Ovary (tissue), 3 donors: ENCODE measurements around the gene LRFN2.

Experiments
- EP300 ChIP-seq: sonication (generic); formaldehyde crosslinking; IDR thresholded peaks from one replicate; pipeline ENCODE4 v1.6.1; 2017; ENCODE audit warnings: antibody characterized with exemption
- POLR2A ChIP-seq: fragments of 450-650 bp; IDR thresholded peaks from one replicate; pipeline ENCODE4 v1.6.1; 2017; ENCODE audit warnings: antibody characterized with exemption, mild to moderate bottlenecking, moderate library complexity
- TF ChIP-seq, protein P1 (sequence below), 3 donors: fragments of 450-650 bp in 2 of 3; fragments of 200-600 bp in 1 of 3; IDR thresholded peaks; one replicate each; pipeline versions ENCODE4 v1.5.1 to v1.8.0; 2016 to 2022; ENCODE audit warnings: antibody characterized with exemption in 3 of 3, mild to moderate bottlenecking in 1 of 3
- donor health status: DM: no; HTN: no; CAD: no.

DNA sequence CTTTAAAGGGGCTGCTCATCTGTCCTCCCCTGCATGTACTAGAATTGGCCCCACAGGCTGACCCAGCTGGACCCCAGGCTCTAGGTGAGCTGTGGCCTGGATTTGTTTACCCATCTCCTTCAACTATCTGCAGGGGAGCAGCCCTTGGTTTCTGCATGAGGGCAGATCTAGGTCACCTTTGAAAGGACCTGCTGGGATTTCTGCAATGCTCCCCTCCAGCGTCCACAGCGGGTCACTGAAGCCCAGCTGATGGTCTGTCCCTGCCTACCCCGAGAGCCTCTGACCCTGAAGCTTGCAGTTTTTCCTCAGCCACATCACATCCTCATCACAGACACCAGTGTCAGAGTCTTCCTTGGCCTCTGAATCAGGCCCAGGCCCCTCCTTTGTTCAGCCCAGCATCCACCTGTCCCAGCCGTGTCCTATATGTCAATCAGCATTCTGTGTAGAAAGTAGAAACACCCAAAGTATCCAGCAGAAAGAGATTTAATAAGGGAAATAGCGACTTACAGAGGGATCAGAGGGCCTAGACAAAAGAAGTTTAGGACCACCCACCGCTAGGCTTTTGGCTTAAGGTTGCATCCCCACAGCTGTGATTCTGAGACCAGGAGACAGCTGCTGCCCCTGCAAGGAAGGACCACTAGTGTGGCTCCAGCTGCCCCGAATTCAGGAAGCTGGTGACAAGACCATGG, 243.1 kb downstream of the LRFN2 start:
- TF ChIP-seq, protein P1, sequence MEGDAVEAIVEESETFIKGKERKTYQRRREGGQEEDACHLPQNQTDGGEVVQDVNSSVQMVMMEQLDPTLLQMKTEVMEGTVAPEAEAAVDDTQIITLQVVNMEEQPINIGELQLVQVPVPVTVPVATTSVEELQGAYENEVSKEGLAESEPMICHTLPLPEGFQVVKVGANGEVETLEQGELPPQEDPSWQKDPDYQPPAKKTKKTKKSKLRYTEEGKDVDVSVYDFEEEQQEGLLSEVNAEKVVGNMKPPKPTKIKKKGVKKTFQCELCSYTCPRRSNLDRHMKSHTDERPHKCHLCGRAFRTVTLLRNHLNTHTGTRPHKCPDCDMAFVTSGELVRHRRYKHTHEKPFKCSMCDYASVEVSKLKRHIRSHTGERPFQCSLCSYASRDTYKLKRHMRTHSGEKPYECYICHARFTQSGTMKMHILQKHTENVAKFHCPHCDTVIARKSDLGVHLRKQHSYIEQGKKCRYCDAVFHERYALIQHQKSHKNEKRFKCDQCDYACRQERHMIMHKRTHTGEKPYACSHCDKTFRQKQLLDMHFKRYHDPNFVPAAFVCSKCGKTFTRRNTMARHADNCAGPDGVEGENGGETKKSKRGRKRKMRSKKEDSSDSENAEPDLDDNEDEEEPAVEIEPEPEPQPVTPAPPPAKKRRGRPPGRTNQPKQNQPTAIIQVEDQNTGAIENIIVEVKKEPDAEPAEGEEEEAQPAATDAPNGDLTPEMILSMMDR (IDR thresholded peaks at IDR 0.05), result no peak
- TF ChIP-seq EP300 (no peak), POLR2A (no peak)
